SH-SY5Y (cell line): ENCODE measurements around the gene TNFRSF18.

ENCODE experiments used
- GATA2 ChIP-seq: IDR thresholded peaks from 2 replicates; pipeline ENCODE4 v1.6.1; 2011; ENCODE audit warnings: mild to moderate bottlenecking, low read depth, low read length
- GATA3 ChIP-seq: IDR thresholded peaks from 2 replicates; pipeline ENCODE4 v1.6.1; 2011; ENCODE audit warnings: low read depth, mild to moderate bottlenecking, low read length, moderate library complexity

TNFRSF18 gene

GRCh38 chr1:1234180-1234808 is 27.9 kb upstream of the TNFRSF18 start:
- TF ChIP-seq GATA3 (no peak), GATA2 (no peak)

- TF ChIP-seq GATA2 (no peak), GATA3 (no peak)
Observed at GRCh38 chr1:1233567-1233892, 27.1 kb upstream of the TNFRSF18 start.

GRCh38 chr1:1232796-1233566 is 26.6 kb upstream of the TNFRSF18 start:
- no peak for TF ChIP-seq GATA2
- no peak for TF ChIP-seq GATA3

- TF ChIP-seq GATA3 (no peak), GATA2 (no peak)
Observed at GRCh38 chr1:1232208-1232795, 25.9 kb upstream of the TNFRSF18 start, which contains the start of gene B3GALT6. TSS of gene B3GALT6 (plus strand) at chr1:1232237. CDS start at chr1:1232279, 42 bp downstream.

GRCh38 chr1:1231400-1232207 is 25.2 kb upstream of the TNFRSF18 start, which contains the start of gene SDF4:
TSS of gene SDF4 (minus strand) at chr1:1232001. CDS start at chr1:1228772, 3,229 bp downstream.
- no peak for TF ChIP-seq GATA3
- no peak for TF ChIP-seq GATA2

- TF ChIP-seq GATA3 (no peak), GATA2 (no peak)
Observed at GRCh38 chr1:1230656-1231399, 24.4 kb upstream of the TNFRSF18 start.

- no peak for TF ChIP-seq GATA3
- TF ChIP-seq GATA2, result no peak
Observed at GRCh38 chr1:1229770-1230169, 23.4 kb upstream of the TNFRSF18 start.

- TF ChIP-seq GATA2, result no peak
- no peak for TF ChIP-seq GATA3
Observed at GRCh38 chr1:1228596-1229321, 22.4 kb upstream of the TNFRSF18 start.

- TF ChIP-seq GATA3, result no peak
Observed at GRCh38 chr1:1228187-1228586, 21.8 kb upstream of the TNFRSF18 start.

- TF ChIP-seq GATA2, result no peak
- no peak for TF ChIP-seq GATA3
Observed at GRCh38 chr1:1227386-1227785, 21.0 kb upstream of the TNFRSF18 start.

- TF ChIP-seq GATA2 (no peak), GATA3 (no peak)
Observed at GRCh38 chr1:1226566-1227362, 20.4 kb upstream of the TNFRSF18 start.

- TF ChIP-seq GATA2 (no peak), GATA3 (no peak)
Observed at GRCh38 chr1:1225913-1226312, 19.5 kb upstream of the TNFRSF18 start.

GRCh38 chr1:1225238-1225845 is 18.9 kb upstream of the TNFRSF18 start:
- TF ChIP-seq GATA2, result no peak
- TF ChIP-seq GATA3, result no peak
